ENCODE results near the gene PARD3.

The PARD3 gene

GRCh38 chr10:34275626-34276130 lies 539.4 kb downstream of the PARD3 start:
- Histone ChIP-seq H3K23ac (ENCODE audit: low read length) (no peak overlapping the region), H3K27me3 (ENCODE audit: insufficient read depth, low read length) (no peaks in the 10 kb centered on the region), H3K9ac (ENCODE audit: low read length) (no peak overlapping the region), H3K4me1 (ENCODE audit: control insufficient read depth in 1 of 2, insufficient read depth in 2 of 2, low read length in 2 of 2) (no peaks in the 10 kb centered on the region), H4K12ac (ENCODE audit: low read depth, low read length) (no peak overlapping the region), H4K8ac (ENCODE audit: low read depth, low read length) (no peak overlapping the region), H3K4ac (ENCODE audit: low read depth, low read length) (no peak overlapping the region), H3K4me3 (ENCODE audit: low read depth, low read length) (no peak overlapping the region), H3K36me3 (ENCODE audit: control insufficient read depth in 1 of 2, insufficient read depth in 2 of 2, low read length in 2 of 2) (no peaks in the 10 kb centered on the region), H3K9me3 (ENCODE audit: insufficient read depth, low read depth, low read length) (no peaks in the 10 kb centered on the region), H3K79me2 (ENCODE audit: control insufficient read depth, insufficient read depth, low read length, poor library complexity) (no peaks in the 10 kb centered on the region), H3K4me2 (ENCODE audit: low read length) (no peak overlapping the region), H2AFZ (ENCODE audit: insufficient read depth, low read length, poor library complexity) (no peak overlapping the region), H3K27ac (ENCODE audit: low read depth, low read length) (no peak overlapping the region), H2BK12ac (ENCODE audit: low read length) (no peak overlapping the region), H3K18ac (ENCODE audit: low read length) (no peak overlapping the region), H2BK120ac (ENCODE audit: insufficient read depth, low read length, poor library complexity) (no peak overlapping the region), H2BK5ac (ENCODE audit: low read depth, low read length, poor library complexity) (no peak overlapping the region), H4K91ac (ENCODE audit: low read depth, low read length) (no peak overlapping the region), H3K79me1 (ENCODE audit: low read length) (no peaks in the 10 kb centered on the region), H3K14ac (ENCODE audit: low read length) (no peak overlapping the region), H2AK5ac (ENCODE audit: low read length) (no peak overlapping the region)
- no CpG with 5 or more reads among the region's 2 CpGs for WGBS (ENCODE audit: extremely low coverage, insufficient coverage, insufficient read length)
- no peak for DNase-seq

GRCh38 chr10:34274906-34275305 lies 540.2 kb downstream of the PARD3 start:
- no peak overlapping the region for H4K8ac ChIP-seq (ENCODE audit: low read depth, low read length)
- no peaks in the 10 kb centered on the region for H3K79me1 ChIP-seq (ENCODE audit: low read length)
- no peak overlapping the region for H4K91ac ChIP-seq (ENCODE audit: low read depth, low read length)
- no peak overlapping the region for H4K12ac ChIP-seq (ENCODE audit: low read depth, low read length)
- H3K27ac ChIP-seq (ENCODE audit: low read depth, low read length) = no peak overlapping the region
- H3K4me2 ChIP-seq (ENCODE audit: low read length) = no peak overlapping the region
- H3K79me2 ChIP-seq (ENCODE audit: control insufficient read depth, insufficient read depth, low read length, poor library complexity) = no peaks in the 10 kb centered on the region
- no peak overlapping the region for H3K4ac ChIP-seq (ENCODE audit: low read depth, low read length)
- no CpG with 5 or more reads among the region's 3 CpGs for whole genome bisulfite sequencing (ENCODE audit: extremely low coverage, insufficient coverage, insufficient read length)
- no peak overlapping the region for H2BK12ac ChIP-seq (ENCODE audit: low read length)
- H3K23ac ChIP-seq (ENCODE audit: low read length) = no peak overlapping the region
- H3K27me3 ChIP-seq (ENCODE audit: insufficient read depth, low read length) = no peaks in the 10 kb centered on the region
- H3K14ac ChIP-seq (ENCODE audit: low read length) = no peak overlapping the region
- no peak for DNase-seq
- H3K4me3 ChIP-seq (ENCODE audit: low read depth, low read length) = no peak overlapping the region
- no peak overlapping the region for H2AK5ac ChIP-seq (ENCODE audit: low read length)
- no peak overlapping the region for H3K9ac ChIP-seq (ENCODE audit: low read length)
- no peak overlapping the region for H2BK5ac ChIP-seq (ENCODE audit: low read depth, low read length, poor library complexity)
- no peak overlapping the region for H2BK120ac ChIP-seq (ENCODE audit: insufficient read depth, low read length, poor library complexity)
- H2AFZ ChIP-seq (ENCODE audit: insufficient read depth, low read length, poor library complexity) = no peak overlapping the region
- no peak overlapping the region for H3K18ac ChIP-seq (ENCODE audit: low read length)
- H3K4me1 ChIP-seq (ENCODE audit: control insufficient read depth in 1 of 2, insufficient read depth in 2 of 2, low read length in 2 of 2) = no peaks in the 10 kb centered on the region
- no peaks in the 10 kb centered on the region for H3K9me3 ChIP-seq (ENCODE audit: insufficient read depth, low read depth, low read length)
- no peaks in the 10 kb centered on the region for H3K36me3 ChIP-seq (ENCODE audit: control insufficient read depth in 1 of 2, insufficient read depth in 2 of 2, low read length in 2 of 2)

GRCh38 chr10:34273340-34273739 lies 541.8 kb downstream of the PARD3 start:
- Histone ChIP-seq H3K4me1 (ENCODE audit: control insufficient read depth in 1 of 2, insufficient read depth in 2 of 2, low read length in 2 of 2) (no peaks in the 10 kb centered on the region), H4K12ac (ENCODE audit: low read depth, low read length) (no peak overlapping the region), H3K27ac (ENCODE audit: low read depth, low read length) (no peak overlapping the region), H3K9ac (ENCODE audit: low read length) (no peak overlapping the region), H3K23ac (ENCODE audit: low read length) (no peak overlapping the region), H4K8ac (ENCODE audit: low read depth, low read length) (no peak overlapping the region), H2BK120ac (ENCODE audit: insufficient read depth, low read length, poor library complexity) (no peak overlapping the region), H2AK5ac (ENCODE audit: low read length) (no peak overlapping the region), H3K4me2 (ENCODE audit: low read length) (no peak overlapping the region), H3K4ac (ENCODE audit: low read depth, low read length) (no peak overlapping the region), H3K27me3 (ENCODE audit: insufficient read depth, low read length) (no peaks in the 10 kb centered on the region), H2AFZ (ENCODE audit: insufficient read depth, low read length, poor library complexity) (no peak overlapping the region), H2BK12ac (ENCODE audit: low read length) (no peak overlapping the region), H3K79me2 (ENCODE audit: control insufficient read depth, insufficient read depth, low read length, poor library complexity) (no peaks in the 10 kb centered on the region), H3K79me1 (ENCODE audit: low read length) (no peaks in the 10 kb centered on the region), H3K18ac (ENCODE audit: low read length) (no peak overlapping the region), H4K91ac (ENCODE audit: low read depth, low read length) (no peak overlapping the region), H3K36me3 (ENCODE audit: control insufficient read depth in 1 of 2, insufficient read depth in 2 of 2, low read length in 2 of 2) (peaks cover 0 to 3% of the 10 kb centered on the region in 2 experiments), H3K9me3 (ENCODE audit: insufficient read depth, low read depth, low read length) (no peaks in the 10 kb centered on the region), H2BK5ac (ENCODE audit: low read depth, low read length, poor library complexity) (no peak overlapping the region), H3K14ac (ENCODE audit: low read length) (no peak overlapping the region), H3K4me3 (ENCODE audit: low read depth, low read length) (no peak overlapping the region)
- DNase-seq = peak in 1 of 2 donors; percentile 67
- no CpG with 5 or more reads among the region's 1 CpG for WGBS (ENCODE audit: extremely low coverage, insufficient coverage, insufficient read length)

- DNase-seq = peak; percentile 56 to 75
- H4K91ac ChIP-seq (ENCODE audit: low read depth, low read length) = no peak overlapping the region
- H3K79me1 ChIP-seq (ENCODE audit: low read length) = no peaks in the 10 kb centered on the region
- no peak overlapping the region for H3K4me2 ChIP-seq (ENCODE audit: low read length)
- no peak overlapping the region for H3K4ac ChIP-seq (ENCODE audit: low read depth, low read length)
- no peak overlapping the region for H3K18ac ChIP-seq (ENCODE audit: low read length)
- no peak overlapping the region for H2BK120ac ChIP-seq (ENCODE audit: insufficient read depth, low read length, poor library complexity)
- no peaks in the 10 kb centered on the region for H3K79me2 ChIP-seq (ENCODE audit: control insufficient read depth, insufficient read depth, low read length, poor library complexity)
- H2BK5ac ChIP-seq (ENCODE audit: low read depth, low read length, poor library complexity) = no peak overlapping the region
- no CpG with 5 or more reads among the region's 3 CpGs for WGBS (ENCODE audit: extremely low coverage, insufficient coverage, insufficient read length)
- no peak overlapping the region for H3K23ac ChIP-seq (ENCODE audit: low read length)
- H2AFZ ChIP-seq (ENCODE audit: insufficient read depth, low read length, poor library complexity) = no peak overlapping the region
- H3K27ac ChIP-seq (ENCODE audit: low read depth, low read length) = no peak overlapping the region
- no peak overlapping the region for H4K12ac ChIP-seq (ENCODE audit: low read depth, low read length)
- H3K36me3 ChIP-seq (ENCODE audit: control insufficient read depth in 1 of 2, insufficient read depth in 2 of 2, low read length in 2 of 2) = peaks cover 0 to 3% of the 10 kb centered on the region in 2 experiments
- H3K14ac ChIP-seq (ENCODE audit: low read length) = no peak overlapping the region
- no peaks in the 10 kb centered on the region for H3K27me3 ChIP-seq (ENCODE audit: insufficient read depth, low read length)
- H3K4me3 ChIP-seq (ENCODE audit: low read depth, low read length) = no peak overlapping the region
- no peak overlapping the region for H2BK12ac ChIP-seq (ENCODE audit: low read length)
- H2AK5ac ChIP-seq (ENCODE audit: low read length) = no peak overlapping the region
- no peak overlapping the region for H4K8ac ChIP-seq (ENCODE audit: low read depth, low read length)
- no peaks in the 10 kb centered on the region for H3K9me3 ChIP-seq (ENCODE audit: insufficient read depth, low read depth, low read length)
- H3K9ac ChIP-seq (ENCODE audit: low read length) = no peak overlapping the region
- no peaks in the 10 kb centered on the region for H3K4me1 ChIP-seq (ENCODE audit: control insufficient read depth in 1 of 2, insufficient read depth in 2 of 2, low read length in 2 of 2)
Measured at GRCh38 chr10:34272316-34272715, 542.8 kb downstream of the PARD3 start.

Data from trophoblast cell (in vitro differentiated cells and primary cell).